Rectal smooth muscle tissue (tissue), 1 donor: ENCODE results near the gene MYADML2.

Source experiments
- H3K27ac ChIP-seq: one replicate; pipeline ENCODE4 v1.7.0; 2013; ENCODE audit warnings: low read depth, low read length, inconsistent platforms
- H3K27me3 ChIP-seq: one replicate; pipeline ENCODE4 v1.7.0; 2013; ENCODE audit warnings: low read length; ENCODE audit not compliant: control insufficient read depth, insufficient read depth
- H3K36me3 ChIP-seq: one replicate; pipeline ENCODE4 v1.7.0; 2013; ENCODE audit warnings: low read length; ENCODE audit not compliant: control insufficient read depth, insufficient read depth
- H3K4me1 ChIP-seq: one replicate; pipeline ENCODE4 v1.7.0; 2013; ENCODE audit warnings: low read length; ENCODE audit not compliant: control insufficient read depth, insufficient read depth
- H3K4me3 ChIP-seq: one replicate; pipeline ENCODE4 v1.7.0; 2013; ENCODE audit warnings: low read length
- H3K9ac ChIP-seq: one replicate; pipeline ENCODE4 v1.7.0; 2013; ENCODE audit warnings: low read length

The MYADML2 gene

GRCh38 chr17:81951785-81952684, 5.0 kb upstream of the MYADML2 start:
- H3K27me3 ChIP-seq, result peaks cover 3% of the 10 kb centered on the region
- no peaks in the 10 kb centered on the region for H3K36me3 ChIP-seq
- H3K9ac ChIP-seq, result no peak overlapping the region
- no peaks in the 10 kb centered on the region for H3K4me1 ChIP-seq
- no peak overlapping the region for H3K27ac ChIP-seq
- no peak overlapping the region for H3K4me3 ChIP-seq

GRCh38 chr17:81950501-81950900, 3.5 kb upstream of the MYADML2 start:
- Histone ChIP-seq H3K9ac (no peak overlapping the region), H3K27ac (no peak overlapping the region), H3K4me3 (no peak overlapping the region), H3K27me3 (no peaks in the 10 kb centered on the region), H3K36me3 (no peaks in the 10 kb centered on the region), H3K4me1 (no peaks in the 10 kb centered on the region)

GRCh38 chr17:81948635-81949378, 1.8 kb upstream of the MYADML2 start:
- H3K4me3 ChIP-seq, result no peak overlapping the region
- no peak overlapping the region for H3K9ac ChIP-seq
- H3K4me1 ChIP-seq, result no peaks in the 10 kb centered on the region
- no peaks in the 10 kb centered on the region for H3K36me3 ChIP-seq
- no peak overlapping the region for H3K27ac ChIP-seq
- no peaks in the 10 kb centered on the region for H3K27me3 ChIP-seq

GRCh38 chr17:81944858-81945257, 2.2 kb downstream of the MYADML2 start:
- H3K36me3 ChIP-seq, result no peaks in the 10 kb centered on the region
- H3K4me1 ChIP-seq, result no peaks in the 10 kb centered on the region
- H3K27ac ChIP-seq, result no peak overlapping the region
- no peak overlapping the region for H3K9ac ChIP-seq
- no peak overlapping the region for H3K4me3 ChIP-seq
- no peaks in the 10 kb centered on the region for H3K27me3 ChIP-seq

GRCh38 chr17:81942167-81942553, 4.9 kb downstream of the MYADML2 start:
- no peaks in the 10 kb centered on the region for H3K36me3 ChIP-seq
- H3K4me3 ChIP-seq, result no peak overlapping the region
- no peaks in the 10 kb centered on the region for H3K4me1 ChIP-seq
- no peak overlapping the region for H3K9ac ChIP-seq
- H3K27me3 ChIP-seq, result no peaks in the 10 kb centered on the region
- no peak overlapping the region for H3K27ac ChIP-seq

GRCh38 chr17:81941484-81942166, 5.4 kb downstream of the MYADML2 start:
- Histone ChIP-seq H3K4me3 (no peak overlapping the region), H3K27ac (no peak overlapping the region)

GRCh38 chr17:81940538-81941483, 6.2 kb downstream of the MYADML2 start:
- H3K36me3 ChIP-seq, result no peaks in the 10 kb centered on the region
- peaks cover 4% of the 10 kb centered on the region for H3K4me1 ChIP-seq
- no peak overlapping the region for H3K4me3 ChIP-seq
- H3K27me3 ChIP-seq, result no peaks in the 10 kb centered on the region
- H3K9ac ChIP-seq, result no peak overlapping the region
- no peak overlapping the region for H3K27ac ChIP-seq

More at GRCh38 chr17:81941484-81942166, 5.4 kb downstream of the MYADML2 start:
- Histone ChIP-seq H3K9ac (no peak overlapping the region), H3K27me3 (no peaks in the 10 kb centered on the region), H3K36me3 (no peaks in the 10 kb centered on the region), H3K4me1 (peaks cover 2% of the 10 kb centered on the region)

- Histone ChIP-seq H3K36me3 (no peaks in the 10 kb centered on the region), H3K4me3 (no peak overlapping the region), H3K27ac (no peak overlapping the region), H3K9ac (no peak overlapping the region), H3K4me1 (peaks cover 4% of the 10 kb centered on the region), H3K27me3 (no peaks in the 10 kb centered on the region)
Measured at GRCh38 chr17:81939881-81940385, 7.1 kb downstream of the MYADML2 start.

- Histone ChIP-seq H3K4me1 (peaks cover 4% of the 10 kb centered on the region), H3K36me3 (no peaks in the 10 kb centered on the region), H3K27me3 (no peaks in the 10 kb centered on the region), H3K9ac (no peak overlapping the region), H3K27ac (no peak overlapping the region), H3K4me3 (no peak overlapping the region)
Measured at GRCh38 chr17:81939218-81939617, 7.8 kb downstream of the MYADML2 start.

- Histone ChIP-seq H3K27me3 (peaks cover 5% of the 10 kb centered on the region), H3K4me3 (no peak overlapping the region), H3K9ac (no peak overlapping the region), H3K4me1 (peaks cover 4% of the 10 kb centered on the region), H3K36me3 (no peaks in the 10 kb centered on the region), H3K27ac (no peak overlapping the region)
Measured at GRCh38 chr17:81935709-81936084, 11.3 kb downstream of the MYADML2 start.

- peaks cover 4% of the 10 kb centered on the region for H3K4me1 ChIP-seq
- H3K27me3 ChIP-seq, result peaks cover 5% of the 10 kb centered on the region
Measured at GRCh38 chr17:81934850-81935708, 12.0 kb downstream of the MYADML2 start.

More at GRCh38 chr17:81934850-81935708, 12.0 kb downstream of the MYADML2 start:
- Histone ChIP-seq H3K4me3 (no peak overlapping the region), H3K27ac (no peak overlapping the region), H3K9ac (no peak overlapping the region), H3K36me3 (no peaks in the 10 kb centered on the region)
